ENCODE results near the gene AR. TPM values are rescaled to one million over a fixed set of nuclear protein-coding genes. Genes with fewer than 3 reads are reported as not detected.

Gene AR
- total RNA-seq, 4 donors from 2014 or later = 19.7 to 75.3 (median 46.9) TPM

DNA sequence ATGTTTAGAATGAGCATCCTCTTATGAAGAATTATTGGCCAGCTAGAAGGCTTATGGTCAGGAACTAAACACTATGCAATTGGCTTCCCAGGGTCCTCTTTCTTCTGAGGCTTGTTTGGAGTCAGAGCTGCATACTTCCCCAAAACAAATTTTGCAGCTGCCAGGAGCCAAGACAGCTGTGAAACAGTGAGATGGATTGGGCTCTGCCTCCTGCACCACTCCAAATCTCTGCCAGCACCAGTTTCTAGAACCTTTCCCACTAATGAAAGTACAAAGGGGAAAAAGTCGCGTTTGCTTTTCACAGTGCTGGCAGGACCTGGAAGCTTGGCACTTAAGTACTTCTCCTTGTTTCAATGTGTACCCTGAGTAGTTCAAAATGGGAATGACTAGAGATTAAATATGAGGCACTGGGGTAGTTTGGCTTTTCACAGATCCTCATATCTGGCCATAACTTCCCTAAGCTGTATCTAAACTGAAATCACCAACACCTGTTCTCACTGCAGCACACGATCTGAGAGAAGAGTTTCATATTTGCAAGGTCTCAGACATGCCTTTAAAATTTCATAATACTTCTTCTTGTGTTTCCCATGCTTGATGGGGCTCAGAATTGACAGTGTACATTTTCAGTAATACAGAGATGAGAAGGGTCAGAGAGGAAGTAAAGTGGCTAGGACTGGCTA is 20.7 kb upstream of the AR start:
- no peak for DNase-seq
- no peak for TF ChIP-seq CTCF (IDR thresholded peaks at IDR 0.05)
- TF ChIP-seq POLR2A (IDR thresholded peaks at IDR 0.05) = no peak
- intact Hi-C loops (cut with DNase I; ENCODE audit: low total_unique reads) = no loop called here
- Histone ChIP-seq H3K4me1 (no peaks in the 10 kb centered on the region), H3K4me3 (no peak overlapping the region), H3K27me3 (no peaks in the 10 kb centered on the region), H3K36me3 (no peaks in the 10 kb centered on the region), H3K27ac (no peak overlapping the region), H3K9me3 (peaks cover 0 to 4% of the 10 kb centered on the region in 2 donors)

DNA sequence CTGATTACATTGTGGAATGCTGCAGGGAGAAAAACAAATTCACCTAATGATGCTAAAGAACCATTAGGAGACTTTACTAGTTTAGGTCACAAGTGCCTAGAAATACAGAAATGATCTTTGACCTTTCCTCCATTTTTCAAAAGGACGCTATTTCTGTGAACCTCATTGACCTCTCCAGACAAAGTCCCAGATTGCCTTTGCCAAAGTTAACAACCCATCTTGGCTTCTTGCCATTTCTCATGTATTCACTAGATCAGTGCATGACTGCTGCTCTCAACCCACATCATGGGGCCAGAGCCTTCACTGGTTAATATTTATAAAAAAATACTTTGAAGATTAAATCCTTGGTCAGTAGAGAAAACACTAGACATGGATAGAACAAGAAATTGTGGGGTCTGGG is 19.9 kb upstream of the AR start:
- no peak overlapping the region for H3K27ac ChIP-seq
- H3K36me3 ChIP-seq = no peaks in the 10 kb centered on the region
- TF ChIP-seq CTCF (IDR thresholded peaks at IDR 0.05) = no peak
- TF ChIP-seq POLR2A (IDR thresholded peaks at IDR 0.05) = no peak

DNA sequence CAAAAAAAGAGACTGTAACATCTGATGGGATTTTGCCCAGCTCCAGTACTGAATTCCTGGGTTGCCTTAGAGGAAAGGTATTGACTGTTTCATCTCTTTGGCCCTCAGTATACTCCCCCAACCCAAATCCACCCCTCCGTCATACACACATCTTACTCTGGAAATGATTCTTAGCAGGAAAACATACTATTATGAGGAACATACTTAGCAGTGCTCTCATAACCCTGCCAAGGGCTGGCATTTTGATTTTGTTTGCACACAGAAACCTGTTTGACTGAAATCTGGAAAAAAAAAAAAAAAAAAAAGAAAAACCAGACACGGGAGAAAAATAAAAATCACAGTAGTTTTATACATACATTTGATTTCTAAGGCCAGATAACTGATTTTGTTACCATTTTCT is 19.4 kb upstream of the AR start:
- no peak for TF ChIP-seq POLR2A (IDR thresholded peaks at IDR 0.05)
- no peak for TF ChIP-seq CTCF (IDR thresholded peaks at IDR 0.05)
- Histone ChIP-seq H3K4me3 (no peak overlapping the region), H3K9me3 (no peaks in the 10 kb centered on the region), H3K27ac (no peak overlapping the region), H3K4me1 (no peaks in the 10 kb centered on the region), H3K36me3 (no peaks in the 10 kb centered on the region), H3K27me3 (no peaks in the 10 kb centered on the region)
- intact Hi-C loops (cut with DNase I; ENCODE audit: low total_unique reads) = no loop called here
- no peak for DNase-seq

More for the DNA sequence above, 19.9 kb upstream of the AR start:
- Histone ChIP-seq H3K27me3 (no peaks in the 10 kb centered on the region), H3K4me1 (no peaks in the 10 kb centered on the region), H3K9me3 (peaks cover 0 to 4% of the 10 kb centered on the region in 2 donors), H3K4me3 (no peak overlapping the region)
- DNase-seq = no peak
- intact Hi-C loops (cut with DNase I; ENCODE audit: low total_unique reads) = no loop called here

- Histone ChIP-seq H3K4me3 (no peak overlapping the region), H3K36me3 (no peaks in the 10 kb centered on the region), H3K4me1 (no peaks in the 10 kb centered on the region), H3K27ac (no peak overlapping the region), H3K27me3 (no peaks in the 10 kb centered on the region), H3K9me3 (no peaks in the 10 kb centered on the region)
- intact Hi-C loops (cut with DNase I; ENCODE audit: low total_unique reads) = no loop called here
- DNase-seq = no peak
- TF ChIP-seq CTCF (IDR thresholded peaks at IDR 0.05) (no peak), POLR2A (IDR thresholded peaks at IDR 0.05) (no peak)
Measured at GRCh38 chrX:67524950-67525691, 18.7 kb upstream of the AR start.

DNA sequence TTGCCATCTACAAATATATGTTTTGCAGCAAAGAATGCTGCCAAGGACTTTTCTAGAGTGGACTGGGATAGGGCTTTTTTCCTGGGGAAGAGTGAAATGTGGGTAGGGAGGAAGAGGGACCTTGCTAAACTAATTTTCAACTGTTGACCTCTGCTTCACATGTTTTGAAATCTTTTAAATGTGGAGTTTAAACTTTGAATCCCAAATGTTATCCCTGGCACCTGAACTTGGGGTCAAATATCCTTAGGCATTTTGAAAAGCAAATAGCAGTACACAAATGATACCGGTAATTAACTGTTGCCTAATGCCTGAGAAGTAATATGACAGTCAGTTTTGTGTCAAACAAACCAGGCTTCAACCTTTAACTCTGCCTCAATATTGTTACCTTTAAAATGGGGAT is 7.3 kb upstream of the AR start:
- no peaks in the 10 kb centered on the region for H3K36me3 ChIP-seq
- H3K4me3 ChIP-seq = no peak overlapping the region
- H3K27me3 ChIP-seq = no peaks in the 10 kb centered on the region
- H3K27ac ChIP-seq = no peak overlapping the region
- TF ChIP-seq CTCF (IDR thresholded peaks at IDR 0.05) (no peak), POLR2A (IDR thresholded peaks at IDR 0.05) (no peak)
- H3K4me1 ChIP-seq = no peaks in the 10 kb centered on the region
- no peak for DNase-seq
- H3K9me3 ChIP-seq = no peaks in the 10 kb centered on the region
- intact Hi-C loops (cut with DNase I; ENCODE audit: low total_unique reads) = no loop called here
